IMR-90 (cell line): Measurements from ENCODE around the gene GRIA3. TPM values are rescaled to one million over a fixed set of nuclear protein-coding genes. Genes with fewer than 3 reads are reported as not detected.

ENCODE experiments used
- ATAC-seq: fragments of 200-7000 bp; cut with Tn5 transposase; 2 replicates; pipeline ENCODE4 v1.9.1; 2020; ENCODE audit warnings: low read depth, mild to moderate bottlenecking, moderate library complexity
- BruUV-seq: library from RNA; stranded (reverse); fragments of 400-500 nt; replicated peaks from 2 replicates; lab custom pipeline; 2021; lab: Mats Ljungman, UMichigan
- CTCF ChIA-PET: fragments of 300-600 bp; formaldehyde crosslinking; extraction: SDS; loops from one replicate; lab custom pipeline; 2021; ENCODE audit warnings: antibody characterized with exemption; lab: Yijun Ruan, JAX
- POLR2A ChIA-PET: fragments of 300-600 bp; sonication (Branson Sonifier 250); formaldehyde crosslinking; loops from one replicate; lab custom pipeline; 2022; ENCODE audit warnings: antibody characterized with exemption; ENCODE audit not compliant: unreplicated experiment; lab: Charles Lee
- DNase-seq: peaks from one replicate; pipeline ENCODE4 v3.0.0; 2013
- H2AFZ ChIP-seq: replicated peaks from 2 replicates; pipeline ENCODE3; 2013; ENCODE audit warnings: low read length, mild to moderate bottlenecking; ENCODE audit not compliant: poor library complexity
- H2AK5ac ChIP-seq: 2 replicates; pipeline ENCODE4 v1.6.1; 2013; ENCODE audit warnings: low read depth, low read length, inconsistent platforms
- H2AK9ac ChIP-seq: replicated peaks from 2 replicates; pipeline ENCODE3; 2013; ENCODE audit warnings: mild to moderate bottlenecking, low read depth, low read length, moderate library complexity; ENCODE audit not compliant: poor library complexity
- H2BK120ac ChIP-seq: 2 replicates; pipeline ENCODE4 v1.6.1; 2013; ENCODE audit warnings: low read depth, low read length, inconsistent platforms
- H2BK15ac ChIP-seq: 3 replicates; pipeline ENCODE4 v1.6.1; 2013; ENCODE audit warnings: low read depth, low read length, inconsistent platforms
- H2BK20ac ChIP-seq: 2 replicates; pipeline ENCODE4 v1.6.1; 2013; ENCODE audit warnings: low read depth, mild to moderate bottlenecking, inconsistent platforms, low read length, moderate library complexity
- H2BK5ac ChIP-seq: 2 replicates; pipeline ENCODE4 v1.6.1; 2013; ENCODE audit warnings: mild to moderate bottlenecking, low read depth, low read length, inconsistent platforms; ENCODE audit not compliant: poor library complexity, severe bottlenecking
- H3K14ac ChIP-seq: replicated peaks from 2 replicates; pipeline ENCODE4 v1.6.1; 2013; ENCODE audit warnings: low read depth, low read length, inconsistent platforms
- H3K18ac ChIP-seq: 2 replicates; pipeline ENCODE4 v1.6.1; 2013; ENCODE audit warnings: low read depth, low read length, control low read depth
- H3K23ac ChIP-seq: 2 replicates; pipeline ENCODE4 v1.6.1; 2013; ENCODE audit warnings: low read depth, low read length, inconsistent platforms
- H3K27ac ChIP-seq: 2 replicates; pipeline ENCODE4 v1.5.1; 2013; ENCODE audit warnings: mild to moderate bottlenecking, control low read depth, low read length; ENCODE audit not compliant: insufficient read depth
- H3K27me3 ChIP-seq: 2 replicates; pipeline ENCODE4 v1.6.1; 2013; ENCODE audit warnings: low read length; ENCODE audit not compliant: control insufficient read depth, insufficient read depth
- H3K36me3 ChIP-seq: 2 replicates; pipeline ENCODE4 v1.6.1; 2013; ENCODE audit warnings: low read length, mixed read lengths; ENCODE audit not compliant: control insufficient read depth, insufficient read depth
- H3K4ac ChIP-seq: 2 replicates; pipeline ENCODE4 v1.6.1; 2013; ENCODE audit warnings: low read depth, low read length, inconsistent platforms
- H3K4me1 ChIP-seq: 2 replicates; pipeline ENCODE4 v1.6.1; 2013; ENCODE audit warnings: low read length, mixed read lengths; ENCODE audit not compliant: control insufficient read depth, insufficient read depth
- H3K4me2 ChIP-seq: 2 replicates; pipeline ENCODE4 v1.6.1; 2013; ENCODE audit warnings: low read depth, mild to moderate bottlenecking, control low read depth, low read length, moderate library complexity
- H3K4me3 ChIP-seq: 2 replicates; pipeline ENCODE4 v1.5.1; 2013; ENCODE audit warnings: low read depth, mild to moderate bottlenecking, control low read depth, low read length, moderate library complexity; ENCODE audit not compliant: insufficient read depth
- H3K56ac ChIP-seq: 2 replicates; pipeline ENCODE4 v1.6.1; 2013; ENCODE audit warnings: low read length, inconsistent platforms; ENCODE audit not compliant: insufficient read depth; ENCODE audit errors: extremely low read depth
- H3K79me1 ChIP-seq, 2 experiments: 2 replicates each; pipeline ENCODE4 v1.6.1; 2013; ENCODE audit warnings: low read length in 2 of 2, inconsistent platforms in 1 of 2, low read depth in 1 of 2
- H3K9ac ChIP-seq: 2 replicates; pipeline ENCODE4 v1.6.1; 2013; ENCODE audit warnings: low read depth, low read length, control low read depth
- H3K9me1 ChIP-seq: 2 replicates; pipeline ENCODE4 v1.6.1; 2013; ENCODE audit warnings: low read length, inconsistent platforms; ENCODE audit not compliant: insufficient read depth
- H3K9me3 ChIP-seq: 2 replicates; pipeline ENCODE4 v1.6.1; 2013; ENCODE audit warnings: low read length; ENCODE audit not compliant: control insufficient read depth, insufficient read depth
- H4K20me1 ChIP-seq: 2 replicates; pipeline ENCODE4 v1.6.1; 2013; ENCODE audit warnings: low read length, inconsistent platforms; ENCODE audit not compliant: insufficient read depth
- H4K5ac ChIP-seq: 2 replicates; pipeline ENCODE4 v1.6.1; 2013; ENCODE audit warnings: mild to moderate bottlenecking, low read depth, low read length, control low read depth
- H4K8ac ChIP-seq, 2 experiments: 2 replicates each; pipeline ENCODE4 v1.6.1; 2013; ENCODE audit warnings: low read depth in 2 of 2, low read length in 2 of 2, control low read depth in 1 of 2, inconsistent platforms in 1 of 2
- H4K91ac ChIP-seq: 2 replicates; pipeline ENCODE4 v1.6.1; 2013; ENCODE audit warnings: low read depth, low read length, inconsistent platforms; ENCODE audit not compliant: insufficient read depth
- CEBPB ChIP-seq: IDR thresholded peaks from 2 replicates; pipeline ENCODE4 v1.6.1; 2012; ENCODE audit warnings: low read depth, low read length, improper control_type of control experiment
- MAFK ChIP-seq: IDR thresholded peaks from 2 replicates; pipeline ENCODE4 v1.6.1; 2012; ENCODE audit warnings: low read depth, low read length, improper control_type of control experiment
- RAD21 ChIP-seq: IDR thresholded peaks from 2 replicates; pipeline ENCODE4 v1.6.1; 2012; ENCODE audit warnings: low read length, improper control_type of control experiment
- WGBS, 2 experiments: methylation state at CpG; one replicate each; pipeline versions ENCODE4 v1.1.5 to v1.1.7; 2013; ENCODE audit warnings: missing lambda C conversion rate in 2 of 2; ENCODE audit not compliant: insufficient read length in 1 of 2; ENCODE audit errors: extremely low coverage in 2 of 2; 5-methylcytosine and 5-hydroxymethylcytosine counted together
- dilution Hi-C: fragments of 300-500 bp; cut with HindIII; formaldehyde crosslinking; loops from one replicate; pipeline ENCODE4 v1.14.3; 2018; ENCODE audit warnings: low sequenced_read_pairs; ENCODE audit not compliant: unreplicated experiment
- in situ Hi-C: fragments of 300-500 bp; cut with MboI; formaldehyde crosslinking; loops from 3 replicates; pipeline ENCODE4 v1.14.3; 2019; ENCODE audit warnings: low sequenced_read_pairs, inconsistent platforms, mixed read lengths
- intact Hi-C: fragments of 100-400 bp; cut with micrococcal nuclease; formaldehyde crosslinking; loops from 2 replicates; pipeline ENCODE4 v1.10.0; 2022
- polyA plus RNA-seq, 3 experiments: library from polyadenylated mRNA; depleted of rRNA; stranded (reverse); fragments of >200 nt; gene quantifications; 2 replicates each; pipeline ENCODE4 v1.2.3, GENCODE V29; 2012; ENCODE audit warnings: low replicate concordance in 1 of 3
- total RNA-seq: library from RNA; depleted of rRNA; stranded (reverse); fragments of >200 nt; gene quantifications from 2 replicates; pipeline ENCODE4 v1.2.3, GENCODE V29; 2012

GRIA3 gene
- total and polyA plus RNA-seq, 2 of the 4 experiments (the other 2 are of a cell fraction): not detected

GRCh38 chrX:123475068-123475724 lies 291.1 kb downstream of the GRIA3 start:
- Histone ChIP-seq H2BK15ac (no peak overlapping the region), H2BK20ac (no peak overlapping the region), H2AK5ac (no peak overlapping the region), H2AK9ac (no peak overlapping the region), H4K8ac (no peak overlapping the region), H4K91ac (no peak overlapping the region), H3K9me3 (no peaks in the 10 kb centered on the region), H3K27me3 (no peaks in the 10 kb centered on the region; the same call in 1 of the 2 replicates), H3K9me1 (no peaks in the 10 kb centered on the region), H4K5ac (no peak overlapping the region), H2BK120ac (no peak overlapping the region), H4K20me1 (no peaks in the 10 kb centered on the region), H3K27ac (no peak overlapping the region), H3K4ac (no peak overlapping the region), H2BK5ac (no peak overlapping the region), H3K4me2 (no peak overlapping the region), H3K4me1 (no peaks in the 10 kb centered on the region), H3K36me3 (no peaks in the 10 kb centered on the region), H3K4me3 (no peak overlapping the region), H3K9ac (no peak overlapping the region), H3K56ac (no peak overlapping the region), H3K18ac (no peak overlapping the region), H3K14ac (no peak overlapping the region), H3K23ac (no peak overlapping the region), H3K79me1 (no peaks in the 10 kb centered on the region), H2AFZ (no peak overlapping the region)
- DNase-seq: no peak
- intact Hi-C loops (no loop called here), in situ Hi-C loops (no loop called here), dilution Hi-C loops (no loop called here)
- no CpG with 5 or more reads among the region's 2 CpGs for WGBS, 2 experiments
- ATAC-seq: no peak
- ChIA-PET CTCF (interaction anchor here (0.7 kb wide), 1 partner anchor 21 kb away, joined by 5 read pairs; no protein-coding TSS in a partner anchor), POLR2A (no interaction called here)
- TF ChIP-seq MAFK (0 out of 2 replicates have a peak, but pooled peaks have one; percentile 16), RAD21 (no peak), CEBPB (no peak)
- no TSS peak for BruUV-seq
